Bone marrow (tissue), 2 donors: ENCODE data around the gene KRTAP9-9.
"Not testable (repeated sequence)": the region's sequence is repeated elsewhere in the genome, so short reads cannot be mapped to it uniquely, and the experiment has no call there.

ENCODE experiments used
- DNase-seq, 2 donors: peaks; one replicate each; lab custom pipeline; 2025; lab: John Stamatoyannopoulos, UW

The KRTAP9-9 gene

DNA sequence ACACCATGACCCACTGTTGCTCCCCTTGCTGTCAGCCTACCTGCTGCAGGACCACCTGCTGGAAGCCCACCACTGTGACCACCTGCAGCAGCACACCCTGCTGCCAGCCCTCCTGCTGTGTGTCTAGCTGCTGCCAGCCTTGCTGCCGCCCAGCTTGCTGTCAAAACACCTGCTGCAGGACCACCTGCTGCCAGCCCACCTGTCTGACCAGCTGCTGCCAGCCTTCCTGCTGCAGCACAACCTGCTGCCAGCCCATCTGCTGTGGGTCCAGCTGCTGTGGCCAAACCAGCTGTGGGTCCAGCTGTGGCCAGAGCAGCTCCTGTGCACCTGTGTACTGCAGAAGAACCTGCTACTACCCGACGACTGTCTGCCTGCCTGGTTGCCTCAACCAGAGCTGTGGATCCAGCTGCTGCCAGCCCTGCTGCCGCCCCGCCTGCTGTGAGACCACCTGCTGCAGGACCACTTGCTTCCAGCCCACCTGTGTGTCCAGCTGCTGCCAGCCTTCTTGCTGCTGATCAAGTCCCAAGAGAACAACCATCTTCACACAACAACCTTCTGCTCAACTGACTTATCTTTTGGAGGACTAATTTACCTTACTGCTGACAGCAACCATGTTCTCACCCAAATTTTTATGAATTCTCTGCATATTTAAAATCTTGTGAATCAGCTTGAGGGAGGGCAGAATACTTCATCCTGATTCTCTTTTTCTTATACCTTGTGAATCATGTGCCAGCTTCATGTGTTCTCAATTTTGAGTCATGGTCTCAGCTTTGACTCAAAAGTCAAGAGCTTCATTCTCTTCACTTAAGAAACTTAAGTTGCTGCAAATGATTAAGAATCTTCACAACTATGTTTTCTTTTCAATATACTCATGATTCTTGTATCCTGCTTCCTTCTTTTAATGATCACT, at the start of gene KRTAP9-9:
Gene KRTAP9-9, plus strand, starts transcription at position 4 of the 910 bp plus-strand sequence.
- not testable (repeated sequence) for DNase-seq

DNA sequence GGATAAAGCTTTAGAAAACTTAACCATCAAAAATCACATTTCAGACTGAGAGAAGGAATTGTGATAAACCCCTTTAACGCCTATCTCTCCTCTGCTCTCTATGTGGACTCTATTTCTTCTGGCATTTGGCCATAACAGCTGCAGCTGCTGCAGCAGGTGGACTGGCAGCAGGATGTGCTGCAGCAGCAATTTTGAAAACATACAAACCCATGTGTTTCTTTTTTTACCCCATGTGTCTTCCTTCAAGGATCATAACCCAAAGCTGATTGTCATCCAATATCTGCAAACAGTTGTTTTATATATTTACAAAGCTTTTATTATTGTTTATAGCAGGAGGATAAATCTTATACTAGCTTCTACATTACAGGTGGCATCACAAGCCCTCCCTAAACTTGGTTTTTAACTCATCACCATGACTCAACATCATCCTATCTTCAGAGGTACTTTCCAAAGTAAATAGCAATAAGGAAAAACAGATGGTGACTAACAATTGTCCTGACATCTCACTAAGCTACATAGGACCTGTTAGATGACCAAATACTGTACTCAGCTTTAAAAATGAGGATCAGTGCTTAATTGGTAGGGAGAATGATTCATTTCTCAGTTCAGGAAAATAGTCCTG, 43.2 kb upstream of the KRTAP9-9 start:
- DNase-seq: no peak

- no peak for DNase-seq
These were observed 42.5 kb upstream of the KRTAP9-9 start for GRCh38 chr17:41212524-41213169.

GRCh38 chr17:41215681-41216080, 39.5 kb upstream of the KRTAP9-9 start:
- DNase-seq: no peak

GRCh38 chr17:41223821-41224220, 31.4 kb upstream of the KRTAP9-9 start:
- DNase-seq: no peak

DNA sequence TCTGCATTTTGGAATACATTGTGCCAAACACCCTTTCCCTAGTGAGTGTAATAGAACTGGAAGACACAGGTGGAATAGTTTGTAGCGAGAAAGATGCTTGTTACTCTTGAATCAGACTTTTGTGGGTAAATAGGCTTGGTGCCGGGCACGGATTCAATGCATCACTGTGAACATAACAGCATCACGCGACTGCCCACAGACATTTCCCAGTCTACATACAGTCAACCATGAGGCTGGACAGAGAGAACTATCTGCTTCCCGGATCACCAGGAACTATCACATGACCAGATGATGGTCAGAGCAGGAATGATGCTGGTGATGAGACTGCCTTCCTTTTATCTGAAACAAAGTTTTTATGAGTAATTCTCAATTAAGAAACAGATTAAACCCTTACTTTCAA, 29.1 kb upstream of the KRTAP9-9 start:
- no peak for DNase-seq

- DNase-seq: not testable (repeated sequence)
These were observed 28.5 kb upstream of the KRTAP9-9 start, which contains the start of gene KRTAP9-2 for GRCh38 chr17:41226598-41227095. TSS of gene KRTAP9-2 (plus strand) at chr17:41226648. CDS start at chr17:41226655, 7 bp downstream.

DNA sequence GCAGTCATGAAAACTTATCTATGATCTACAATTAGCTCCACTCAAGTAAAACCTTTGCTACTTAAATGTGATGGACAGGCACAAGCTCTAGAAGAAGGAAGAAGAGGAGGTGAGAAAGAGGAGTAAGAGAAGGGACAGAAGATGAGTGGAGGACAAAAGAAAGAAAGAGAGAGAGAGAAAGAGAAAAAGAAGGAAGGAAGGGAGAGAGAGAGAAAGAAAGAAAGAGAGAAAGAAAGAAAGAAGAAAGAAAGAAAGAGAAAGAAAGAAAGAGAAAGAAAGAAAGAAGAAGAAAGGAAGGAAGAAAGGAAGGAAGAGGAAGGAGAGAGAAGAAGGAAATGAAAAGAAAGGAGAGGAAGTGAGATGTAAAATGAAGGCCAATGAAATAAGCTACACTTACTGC, 25.1 kb upstream of the KRTAP9-9 start:
- no peak for DNase-seq

- no peak for DNase-seq
These were observed 23.5 kb upstream of the KRTAP9-9 start for GRCh38 chr17:41231731-41232130.

DNA sequence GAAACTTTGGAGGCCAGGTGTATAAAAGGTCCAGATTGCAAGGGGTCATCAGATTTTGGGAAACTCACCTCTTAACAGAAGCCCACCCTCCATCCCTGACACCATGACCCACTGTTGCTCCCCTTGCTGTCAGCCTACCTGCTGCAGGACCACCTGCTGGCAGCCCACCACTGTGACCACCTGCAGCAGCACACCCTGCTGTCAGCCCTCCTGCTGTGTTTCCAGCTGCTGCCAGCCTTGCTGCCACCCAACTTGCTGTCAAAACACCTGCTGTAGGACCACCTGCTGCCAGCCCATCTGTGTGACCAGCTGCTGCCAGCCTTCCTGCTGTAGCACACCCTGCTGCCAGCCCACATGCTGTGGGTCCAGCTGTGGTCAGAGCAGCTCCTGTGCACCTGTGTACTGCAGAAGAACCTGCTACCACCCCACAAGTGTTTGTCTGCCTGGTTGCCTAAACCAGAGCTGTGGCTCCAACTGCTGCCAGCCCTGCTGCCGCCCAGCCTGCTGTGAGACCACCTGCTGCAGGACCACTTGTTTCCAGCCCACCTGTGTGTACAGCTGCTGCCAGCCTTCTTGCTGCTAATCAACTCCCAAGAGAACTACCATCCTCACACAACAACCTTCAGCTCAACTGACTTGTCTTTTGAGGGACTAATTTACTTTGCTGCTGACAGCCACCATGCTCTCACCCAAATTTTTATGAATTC, 22.6 kb upstream of the KRTAP9-9 start, which contains the start of gene KRTAP9-3:
Gene KRTAP9-3, plus strand, starts transcription at position 51 of the 707 bp plus-strand sequence. Its CDS starts 53 bp downstream, at position 104.
- DNase-seq: not testable (repeated sequence)

GRCh38 chr17:41237116-41237515, 18.1 kb upstream of the KRTAP9-9 start:
- DNase-seq: not testable (repeated sequence)

DNA sequence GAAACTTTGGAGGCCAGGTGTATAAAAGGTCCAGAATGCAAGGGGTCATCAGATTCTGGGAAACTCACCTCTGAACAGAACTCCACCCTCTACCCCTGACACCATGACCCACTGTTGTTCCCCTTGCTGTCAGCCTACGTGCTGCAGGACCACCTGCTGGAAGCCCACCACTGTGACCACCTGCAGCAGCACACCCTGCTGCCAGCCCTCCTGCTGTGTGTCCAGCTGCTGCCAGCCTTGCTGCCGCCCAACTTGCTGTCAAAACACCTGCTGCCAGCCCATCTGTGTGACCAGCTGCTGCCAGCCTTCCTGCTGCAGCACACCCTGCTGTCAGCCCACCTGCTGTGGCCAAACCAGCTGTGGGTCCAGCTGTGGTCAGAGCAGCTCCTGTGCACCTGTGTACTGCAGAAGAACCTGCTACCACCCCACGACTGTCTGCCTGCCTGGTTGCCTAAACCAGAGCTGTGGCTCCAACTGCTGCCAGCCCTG, 17.2 kb upstream of the KRTAP9-9 start, which contains the start of gene KRTAP9-8:
Gene KRTAP9-8, plus strand, starts transcription at position 51 of the 489 bp plus-strand sequence. Its CDS starts 53 bp downstream, at position 104.
- DNase-seq: not testable (repeated sequence)

- DNase-seq: not testable (repeated sequence)
These were observed 8.0 kb upstream of the KRTAP9-9 start for GRCh38 chr17:41246995-41247787.

DNA sequence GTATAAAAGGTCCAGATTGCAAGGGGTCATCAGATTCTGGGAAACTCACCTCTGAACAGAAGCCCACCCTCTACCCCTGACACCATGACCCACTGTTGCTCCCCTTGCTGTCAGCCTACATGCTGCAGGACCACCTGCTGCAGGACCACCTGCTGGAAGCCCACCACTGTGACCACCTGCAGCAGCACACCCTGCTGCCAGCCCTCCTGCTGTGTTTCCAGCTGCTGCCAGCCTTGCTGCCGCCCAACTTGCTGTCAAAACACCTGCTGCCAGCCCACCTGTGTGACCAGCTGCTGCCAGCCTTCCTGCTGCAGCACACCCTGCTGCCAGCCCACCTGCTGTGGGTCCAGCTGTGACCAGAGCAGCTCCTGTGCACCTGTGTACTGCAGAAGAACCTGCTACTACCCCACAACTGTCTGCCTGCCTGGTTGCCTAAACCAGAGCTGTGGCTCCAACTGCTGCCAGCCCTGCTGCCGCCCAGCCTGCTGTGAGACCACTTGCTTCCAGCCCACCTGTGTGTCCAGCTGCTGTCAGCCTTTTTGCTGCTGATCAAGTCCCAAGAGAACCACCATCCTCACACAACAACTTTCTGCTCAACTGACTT, 5.4 kb upstream of the KRTAP9-9 start, which contains the start of gene KRTAP9-4:
Gene KRTAP9-4, plus strand, starts transcription at position 51 of the 604 bp plus-strand sequence. Its CDS starts 34 bp downstream, at position 85.
- not testable (repeated sequence) for DNase-seq

DNA sequence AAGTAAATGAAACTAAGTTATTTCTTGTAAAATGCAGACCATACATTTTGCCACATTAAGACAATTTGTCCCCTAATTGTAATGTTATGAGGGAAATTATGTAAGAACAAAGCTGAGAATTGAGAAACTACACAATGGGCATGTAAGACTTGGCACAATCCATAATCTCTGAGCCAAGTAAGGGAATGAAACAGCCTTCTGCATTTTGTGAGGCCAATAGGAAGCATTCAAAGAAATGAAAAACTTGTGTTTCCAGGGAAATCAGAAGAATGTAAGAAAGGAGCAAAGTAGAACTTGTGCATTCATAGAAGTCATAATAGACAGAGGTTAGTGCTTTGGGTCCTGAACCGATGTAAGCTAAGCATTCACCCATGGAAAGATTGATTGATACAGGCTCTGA, 3.9 kb upstream of the KRTAP9-9 start:
- no peak for DNase-seq

- DNase-seq: no peak
These were observed 323 bp upstream of the KRTAP9-9 start for GRCh38 chr17:41254861-41255260.

GRCh38 chr17:41256291-41256685, 1.1 kb downstream of the KRTAP9-9 start:
- DNase-seq: no peak

DNA sequence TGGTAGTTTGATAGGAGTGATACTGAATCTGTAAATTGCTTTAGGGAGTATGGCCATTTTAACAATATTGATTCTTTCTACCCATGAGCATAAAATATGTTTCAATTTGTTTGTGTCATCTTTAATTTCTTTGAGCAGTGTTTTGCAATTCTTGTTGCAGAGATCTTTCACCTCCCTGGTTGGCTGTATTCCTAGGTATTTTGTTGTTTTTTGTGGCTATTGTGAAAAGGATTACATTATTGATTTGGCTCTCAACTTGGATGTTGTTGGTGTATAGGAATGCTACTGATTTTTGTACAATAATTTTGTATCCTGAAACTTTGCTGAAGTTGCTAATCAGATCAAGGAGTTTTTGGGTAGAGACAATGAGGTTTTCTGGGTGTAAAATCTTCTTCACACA, 3.2 kb downstream of the KRTAP9-9 start:
- no peak for DNase-seq

DNA sequence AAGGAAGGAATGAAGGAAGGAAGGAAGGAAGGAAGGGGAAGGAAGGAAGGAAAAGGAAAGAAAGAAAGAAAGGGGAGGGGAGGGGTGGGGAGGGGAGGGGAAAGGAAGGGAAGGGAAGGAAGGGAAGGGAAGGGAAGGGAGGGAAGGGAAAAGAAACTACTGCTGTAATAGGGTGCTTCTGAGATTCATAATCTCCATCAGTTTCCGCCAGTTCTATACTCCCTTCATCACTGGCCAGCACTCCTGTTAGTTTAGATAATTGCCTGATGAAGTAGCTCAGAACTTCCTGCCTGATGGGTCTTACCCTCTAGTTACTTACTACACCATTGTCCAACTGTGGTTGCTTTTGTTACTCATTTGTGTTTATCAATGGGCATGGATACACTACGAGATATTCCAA, 8.0 kb downstream of the KRTAP9-9 start:
- no peak for DNase-seq

DNA sequence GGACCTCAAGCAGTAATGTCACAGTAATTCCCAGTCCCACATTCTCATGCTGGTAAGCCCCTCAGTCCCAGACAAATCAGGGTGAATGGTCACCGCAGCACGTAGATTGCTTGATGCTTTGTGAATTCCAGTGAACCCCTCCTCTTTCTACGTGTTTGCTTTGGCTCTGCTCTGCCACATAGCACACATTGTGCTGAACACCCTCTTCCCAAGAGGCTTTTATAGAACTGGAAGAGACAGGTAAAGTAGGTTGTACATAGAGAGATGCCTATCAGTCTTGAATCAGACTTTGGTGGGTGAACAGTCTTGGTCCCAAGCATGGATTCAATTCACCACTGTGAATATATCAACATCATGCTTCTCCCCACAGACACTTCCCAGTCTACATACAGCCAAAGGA, 9.4 kb downstream of the KRTAP9-9 start:
- no peak for DNase-seq
